HEK293 (cell line): Measurements from ENCODE around the gene TADA3.

Source experiments
- CTCF ChIA-PET: fragments of 350-600 bp; formaldehyde crosslinking; extraction: SDS; loops from one replicate; lab custom pipeline; 2021; ENCODE audit warnings: antibody characterized with exemption; lab: Yijun Ruan, JAX
- POLR2A ChIA-PET: fragments of 300-600 bp; formaldehyde crosslinking; extraction: SDS; loops from one replicate; lab custom pipeline; 2020; ENCODE audit warnings: antibody characterized with exemption, inconsistent platforms; lab: Yijun Ruan, JAX
- H3K27ac ChIP-seq: fragments of 200-500 bp; sonication (Bioruptor generic); 2 replicates; pipeline ENCODE4 v1.5.1; 2014; ENCODE audit warnings: low read depth, low read length, control low read depth, inconsistent platforms; ENCODE audit errors: extremely low read depth
- H3K36me3 ChIP-seq, 2 experiments: fragments of 200-500 bp in 1 of 2; sonication (Bioruptor generic) in 1 of 2; 1 replicate in 1 of 2; 2 replicates in 1 of 2; pipeline ENCODE4 v1.5.1; 2014 to 2017; ENCODE audit warnings: inconsistent platforms in 2 of 2, low read length in 2 of 2; ENCODE audit not compliant: control insufficient read depth in 2 of 2, insufficient read depth in 1 of 2
- H3K4me1 ChIP-seq: fragments of 200-500 bp; sonication (Bioruptor generic); 2 replicates; pipeline ENCODE4 v1.5.1; 2014; ENCODE audit warnings: mild to moderate bottlenecking, low read length, inconsistent platforms; ENCODE audit not compliant: control insufficient read depth, insufficient read depth
- H3K4me3 ChIP-seq: 2 replicates; pipeline ENCODE4 v1.5.1; 2011; ENCODE audit warnings: low read depth, mild to moderate bottlenecking, control low read depth, low read length, moderate library complexity
- H3K9me3 ChIP-seq: fragments of 200-500 bp; sonication (Bioruptor generic); 2 replicates; pipeline ENCODE4 v1.5.1; 2014; ENCODE audit warnings: low read depth, low read length, inconsistent platforms; ENCODE audit not compliant: control insufficient read depth, insufficient read depth
- BCL11B ChIP-seq: fragments of 450-650 bp; formaldehyde crosslinking; IDR thresholded peaks from 2 replicates; pipeline ENCODE4 v1.5.1; 2016; ENCODE audit warnings: low read depth, missing biosample characterization, missing genetic modification characterization
- GLI2 ChIP-seq: fragments of 450-650 bp; formaldehyde crosslinking; IDR thresholded peaks from 2 replicates; pipeline ENCODE4; 2017; ENCODE audit warnings: missing biosample characterization, missing genetic modification characterization, low read depth, borderline replicate concordance
- IKZF3 ChIP-seq: fragments of 450-650 bp; IDR thresholded peaks from 2 replicates; pipeline ENCODE4 v1.5.0; 2018; ENCODE audit warnings: missing biosample characterization, mild to moderate bottlenecking, missing genetic modification characterization, moderate library complexity
- KLF1 ChIP-seq: fragments of 450-650 bp; formaldehyde crosslinking; IDR thresholded peaks from 2 replicates; pipeline ENCODE4 v1.5.1; 2016; ENCODE audit warnings: missing biosample characterization, missing genetic modification characterization
- KLF10 ChIP-seq: fragments of 450-650 bp; IDR thresholded peaks from 2 replicates; pipeline ENCODE4 v1.5.1; 2018; ENCODE audit warnings: missing biosample characterization, mild to moderate bottlenecking, missing genetic modification characterization
- KLF16 ChIP-seq: fragments of 450-650 bp; formaldehyde crosslinking; IDR thresholded peaks from 2 replicates; pipeline ENCODE4 v1.5.1; 2017; ENCODE audit warnings: missing biosample characterization, missing genetic modification characterization
- KLF9 ChIP-seq: fragments of 450-650 bp; formaldehyde crosslinking; IDR thresholded peaks from 2 replicates; pipeline ENCODE4 v1.5.1; 2016; ENCODE audit warnings: missing biosample characterization, missing genetic modification characterization, low read depth
- WT1 ChIP-seq: fragments of 450-650 bp; formaldehyde crosslinking; IDR thresholded peaks from 2 replicates; pipeline ENCODE4 v1.5.1; 2016; ENCODE audit warnings: missing biosample characterization, missing genetic modification characterization
- YY2 ChIP-seq: fragments of 450-650 bp; formaldehyde crosslinking; IDR thresholded peaks from 2 replicates; pipeline ENCODE4 v1.5.1; 2016; ENCODE audit warnings: missing biosample characterization, missing genetic modification characterization
- ZFHX2 ChIP-seq: fragments of 450-650 bp; formaldehyde crosslinking; conservative IDR thresholded peaks from 2 replicates; pipeline ENCODE4 v1.5.1; 2016; ENCODE audit warnings: missing biosample characterization, missing genetic modification characterization
- ZNF140 ChIP-seq: fragments of 450-650 bp; formaldehyde crosslinking; IDR thresholded peaks from 2 replicates; pipeline ENCODE4 v1.5.1; 2016; ENCODE audit warnings: missing biosample characterization, missing genetic modification characterization
- ZNF223 ChIP-seq: fragments of 450-650 bp; formaldehyde crosslinking; IDR thresholded peaks from 2 replicates; pipeline ENCODE4 v1.5.1; 2016; ENCODE audit warnings: missing biosample characterization, missing genetic modification characterization
- ZNF248 ChIP-seq: fragments of 450-650 bp; formaldehyde crosslinking; IDR thresholded peaks from 2 replicates; pipeline ENCODE4 v1.5.1; 2017; ENCODE audit warnings: missing biosample characterization, missing genetic modification characterization
- ZNF302 ChIP-seq: fragments of 450-650 bp; formaldehyde crosslinking; IDR thresholded peaks from 2 replicates; pipeline ENCODE4 v1.5.1; 2016; ENCODE audit warnings: missing biosample characterization, missing genetic modification characterization, low read depth
- ZNF366 ChIP-seq: fragments of 450-650 bp; formaldehyde crosslinking; conservative IDR thresholded peaks from 2 replicates; pipeline ENCODE4 v1.5.1; 2016; ENCODE audit warnings: missing biosample characterization, missing genetic modification characterization
- ZNF37A ChIP-seq: fragments of 450-650 bp; IDR thresholded peaks from 2 replicates; pipeline ENCODE4 v1.5.1; 2018; ENCODE audit warnings: missing biosample characterization, missing genetic modification characterization
- ZNF521 ChIP-seq: fragments of 450-650 bp; formaldehyde crosslinking; IDR thresholded peaks from 2 replicates; pipeline ENCODE4 v1.5.1; 2017; ENCODE audit warnings: missing biosample characterization, mild to moderate bottlenecking, missing genetic modification characterization
- ZNF529 ChIP-seq: fragments of 450-650 bp; formaldehyde crosslinking; IDR thresholded peaks from 2 replicates; pipeline ENCODE4 v1.5.1; 2017; ENCODE audit warnings: missing genetic modification characterization, missing biosample characterization; ENCODE audit not compliant: insufficient replicate concordance
- ZNF544 ChIP-seq: fragments of 450-650 bp; formaldehyde crosslinking; IDR thresholded peaks from 2 replicates; pipeline ENCODE4 v1.5.0; 2017; ENCODE audit warnings: missing biosample characterization, missing genetic modification characterization
- ZNF580 ChIP-seq: fragments of 450-650 bp; formaldehyde crosslinking; IDR thresholded peaks from 2 replicates; pipeline ENCODE4 v1.5.1; 2016; ENCODE audit warnings: missing biosample characterization, missing genetic modification characterization
- ZNF621 ChIP-seq: fragments of 450-650 bp; formaldehyde crosslinking; IDR thresholded peaks from 2 replicates; pipeline ENCODE4 v1.5.1; 2017; ENCODE audit warnings: missing biosample characterization, missing genetic modification characterization
- ZNF626 ChIP-seq: fragments of 450-650 bp; sonication (Bioruptor Pico); formaldehyde crosslinking; IDR thresholded peaks from 2 replicates; pipeline ENCODE4 v1.5.1; 2018; ENCODE audit warnings: missing biosample characterization, missing genetic modification characterization, inconsistent platforms
- ZNF664 ChIP-seq: fragments of 450-650 bp; formaldehyde crosslinking; IDR thresholded peaks from 2 replicates; pipeline ENCODE4 v1.5.1; 2016; ENCODE audit warnings: missing biosample characterization, missing genetic modification characterization
- ZNF707 ChIP-seq: fragments of 450-650 bp; formaldehyde crosslinking; IDR thresholded peaks from 2 replicates; pipeline ENCODE4 v1.5.1; 2016; ENCODE audit warnings: missing biosample characterization, missing genetic modification characterization
- TF ChIP-seq, protein P1 (sequence below): fragments of 450-650 bp; formaldehyde crosslinking; conservative IDR thresholded peaks from 2 replicates; pipeline ENCODE4 v1.5.1; 2016; ENCODE audit warnings: low read depth, missing biosample characterization, missing genetic modification characterization
- TF ChIP-seq, protein P2 (sequence below): fragments of 450-650 bp; formaldehyde crosslinking; IDR thresholded peaks from 2 replicates; pipeline ENCODE4; 2016; ENCODE audit warnings: missing biosample characterization, missing genetic modification characterization
- TF ChIP-seq, protein P3 (sequence below): fragments of 450-650 bp; formaldehyde crosslinking; IDR thresholded peaks from 2 replicates; pipeline ENCODE4 v1.5.1; 2016; ENCODE audit warnings: missing biosample characterization, missing genetic modification characterization

Gene TADA3

DNA sequence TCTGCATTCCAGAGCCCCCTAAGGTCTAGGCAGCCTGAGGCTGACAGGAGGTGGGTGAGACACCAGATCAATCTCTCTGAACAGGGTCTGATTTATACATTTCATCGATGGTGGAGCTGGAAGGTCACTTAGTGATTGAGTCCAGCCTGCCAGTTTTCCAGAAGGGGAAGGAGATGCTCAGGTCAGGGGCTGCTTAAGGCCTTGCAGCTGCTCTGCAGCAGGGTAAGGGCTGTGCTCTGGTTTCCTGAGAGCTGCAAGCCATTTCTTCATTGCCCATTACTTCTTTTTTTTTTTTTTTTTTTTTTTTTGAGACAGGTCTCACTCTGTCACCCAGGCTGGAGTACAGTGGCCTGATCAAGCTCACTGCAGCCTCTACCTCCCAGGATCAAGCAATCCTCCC lies 10.7 kb downstream of the TADA3 start (continued):
- TF ChIP-seq ZNF580 (tag by site-specific recombination), result no peak
- TF ChIP-seq ZNF37A (tag by site-specific recombination), result no peak
- no peak for TF ChIP-seq ZNF366 (tag by site-specific recombination)
- TF ChIP-seq, protein P1, sequence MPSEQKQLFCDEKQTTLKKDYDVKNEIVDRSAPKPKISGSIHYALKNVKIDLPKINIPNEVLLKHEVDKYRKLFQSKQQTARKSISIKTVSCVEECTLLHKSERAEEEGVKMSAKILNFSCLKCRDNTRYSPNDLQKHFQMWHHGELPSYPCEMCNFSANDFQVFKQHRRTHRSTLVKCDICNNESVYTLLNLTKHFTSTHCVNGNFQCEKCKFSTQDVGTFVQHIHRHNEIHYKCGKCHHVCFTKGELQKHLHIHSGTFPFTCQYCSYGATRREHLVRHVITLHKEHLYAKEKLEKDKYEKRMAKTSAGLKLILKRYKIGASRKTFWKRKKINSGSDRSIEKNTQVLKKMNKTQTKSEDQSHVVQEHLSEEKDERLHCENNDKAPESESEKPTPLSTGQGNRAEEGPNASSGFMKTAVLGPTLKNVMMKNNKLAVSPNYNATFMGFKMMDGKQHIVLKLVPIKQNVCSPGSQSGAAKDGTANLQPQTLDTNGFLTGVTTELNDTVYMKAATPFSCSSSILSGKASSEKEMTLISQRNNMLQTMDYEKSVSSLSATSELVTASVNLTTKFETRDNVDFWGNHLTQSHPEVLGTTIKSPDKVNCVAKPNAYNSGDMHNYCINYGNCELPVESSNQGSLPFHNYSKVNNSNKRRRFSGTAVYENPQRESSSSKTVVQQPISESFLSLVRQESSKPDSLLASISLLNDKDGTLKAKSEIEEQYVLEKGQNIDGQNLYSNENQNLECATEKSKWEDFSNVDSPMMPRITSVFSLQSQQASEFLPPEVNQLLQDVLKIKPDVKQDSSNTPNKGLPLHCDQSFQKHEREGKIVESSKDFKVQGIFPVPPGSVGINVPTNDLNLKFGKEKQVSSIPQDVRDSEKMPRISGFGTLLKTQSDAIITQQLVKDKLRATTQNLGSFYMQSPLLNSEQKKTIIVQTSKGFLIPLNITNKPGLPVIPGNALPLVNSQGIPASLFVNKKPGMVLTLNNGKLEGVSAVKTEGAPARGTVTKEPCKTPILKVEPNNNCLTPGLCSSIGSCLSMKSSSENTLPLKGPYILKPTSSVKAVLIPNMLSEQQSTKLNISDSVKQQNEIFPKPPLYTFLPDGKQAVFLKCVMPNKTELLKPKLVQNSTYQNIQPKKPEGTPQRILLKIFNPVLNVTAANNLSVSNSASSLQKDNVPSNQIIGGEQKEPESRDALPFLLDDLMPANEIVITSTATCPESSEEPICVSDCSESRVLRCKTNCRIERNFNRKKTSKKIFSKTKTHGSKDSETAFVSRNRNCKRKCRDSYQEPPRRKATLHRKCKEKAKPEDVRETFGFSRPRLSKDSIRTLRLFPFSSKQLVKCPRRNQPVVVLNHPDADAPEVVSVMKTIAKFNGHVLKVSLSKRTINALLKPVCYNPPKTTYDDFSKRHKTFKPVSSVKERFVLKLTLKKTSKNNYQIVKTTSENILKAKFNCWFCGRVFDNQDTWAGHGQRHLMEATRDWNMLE, result no peak
- no peak for TF ChIP-seq ZNF626
- no peak for TF ChIP-seq KLF1 (tag by site-specific recombination)

DNA sequence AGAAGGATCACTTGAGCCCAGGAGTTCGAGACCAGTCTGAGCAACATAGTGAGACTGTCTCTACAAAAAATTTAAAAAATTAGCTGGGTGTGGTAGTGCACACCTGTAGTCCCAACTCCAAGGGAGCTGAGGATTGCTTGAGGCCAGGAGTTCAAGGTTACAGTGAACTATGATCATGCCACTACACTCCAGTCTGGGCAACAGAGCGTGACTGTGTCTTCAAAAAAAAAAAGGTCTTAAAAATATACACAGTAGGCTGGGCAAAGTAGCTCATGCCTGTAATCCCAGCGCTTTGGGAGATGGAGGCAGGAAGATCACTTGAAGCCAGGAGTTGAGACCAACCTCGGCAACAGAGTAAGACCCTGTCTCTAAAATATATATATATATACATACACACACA lies 11.4 kb downstream of the TADA3 start:
- Histone ChIP-seq H3K9me3 (no peaks in the 10 kb centered on the region), H3K4me3 (no peak overlapping the region)
- TF ChIP-seq IKZF3 (no peak), ZNF707 (tag by site-specific recombination) (no peak), ZNF302 (tag by site-specific recombination) (no peak), KLF9 (tag by site-specific recombination) (no peak), ZNF248 (tag by site-specific recombination) (no peak), ZNF140 (no peak), ZNF544 (tag by site-specific recombination) (no peak), KLF10 (tag by site-specific recombination) (no peak), ZNF223 (tag by site-specific recombination) (no peak), ZNF664 (tag by site-specific recombination) (no peak), WT1 (no peak), ZNF529 (tag by site-specific recombination) (no peak)
- TF ChIP-seq, protein P2, sequence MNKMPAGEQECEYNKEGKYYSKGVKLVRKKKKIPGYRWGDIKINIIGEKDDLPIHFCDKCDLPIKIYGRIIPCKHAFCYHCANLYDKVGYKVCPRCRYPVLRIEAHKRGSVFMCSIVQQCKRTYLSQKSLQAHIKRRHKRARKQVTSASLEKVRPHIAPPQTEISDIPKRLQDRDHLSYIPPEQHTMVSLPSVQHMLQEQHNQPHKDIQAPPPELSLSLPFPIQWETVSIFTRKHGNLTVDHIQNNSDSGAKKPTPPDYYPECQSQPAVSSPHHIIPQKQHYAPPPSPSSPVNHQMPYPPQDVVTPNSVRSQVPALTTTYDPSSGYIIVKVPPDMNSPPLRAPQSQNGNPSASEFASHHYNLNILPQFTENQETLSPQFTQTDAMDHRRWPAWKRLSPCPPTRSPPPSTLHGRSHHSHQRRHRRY (tag by site-specific recombination), result no peak
- TF ChIP-seq, all 188 proteins: peak for 0
- no peaks in the 10 kb centered on the region for H3K4me1 ChIP-seq
- ChIA-PET CTCF (interaction anchor here (0.7 kb wide), 1 partner anchor 36 kb away, joined by 3 read pairs; no protein-coding TSS in a partner anchor), POLR2A (interaction anchor here (1.7 to 2.0 kb wide), 2 partner anchors 11 to 12 kb away, joined by 6 to 8 read pairs; partner anchors contain the start of genes ARPC4 and CAMK1)
- H3K27ac ChIP-seq, result no peak overlapping the region
- peaks cover 13 to 61% of the 10 kb centered on the region in 2 experiments; a peak in 2 of 3 replicates for H3K36me3 ChIP-seq

DNA sequence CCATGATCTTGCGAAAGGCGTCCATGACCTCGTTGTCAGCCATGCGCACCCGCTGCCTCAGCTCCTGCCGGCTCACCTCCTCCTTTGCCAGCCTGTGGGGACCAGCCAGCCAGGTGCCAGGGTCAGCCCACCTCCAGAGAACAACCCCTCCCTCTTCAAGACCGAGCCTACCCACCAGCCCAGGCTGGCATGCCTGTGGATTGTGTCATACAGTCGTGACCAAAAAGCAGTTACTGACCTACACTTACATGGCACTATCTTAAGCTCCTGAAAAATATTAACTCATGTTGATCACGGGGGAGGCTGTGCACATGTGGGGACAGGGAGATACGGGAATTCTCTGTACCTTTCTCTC lies 11.8 kb downstream of the TADA3 start:
- H3K9me3 ChIP-seq, result no peaks in the 10 kb centered on the region
- peaks cover 13 to 57% of the 10 kb centered on the region in 2 experiments; a peak in 2 of 3 replicates for H3K36me3 ChIP-seq
- POLR2A ChIA-PET, result interaction anchor here (1.7 to 2.0 kb wide), 2 partner anchors 10 to 12 kb away, joined by 6 to 8 read pairs; partner anchors contain the start of genes ARPC4 and CAMK1
- no peak overlapping the region for H3K27ac ChIP-seq
- CTCF ChIA-PET, result interaction anchor here (0.7 kb wide), 1 partner anchor 36 kb away, joined by 3 read pairs; no protein-coding TSS in a partner anchor
- H3K4me1 ChIP-seq, result no peaks in the 10 kb centered on the region
- H3K4me3 ChIP-seq, result no peak overlapping the region
- TF ChIP-seq ZNF366 (tag by site-specific recombination) (no peak), BCL11B (tag by site-specific recombination) (no peak), YY2 (tag by site-specific recombination) (no peak), ZFHX2 (tag by site-specific recombination) (no peak), KLF16 (no peak), ZNF621 (tag by site-specific recombination) (no peak), ZNF521 (tag by site-specific recombination) (no peak), GLI2 (tag by site-specific recombination) (no peak)
- TF ChIP-seq, protein P3, sequence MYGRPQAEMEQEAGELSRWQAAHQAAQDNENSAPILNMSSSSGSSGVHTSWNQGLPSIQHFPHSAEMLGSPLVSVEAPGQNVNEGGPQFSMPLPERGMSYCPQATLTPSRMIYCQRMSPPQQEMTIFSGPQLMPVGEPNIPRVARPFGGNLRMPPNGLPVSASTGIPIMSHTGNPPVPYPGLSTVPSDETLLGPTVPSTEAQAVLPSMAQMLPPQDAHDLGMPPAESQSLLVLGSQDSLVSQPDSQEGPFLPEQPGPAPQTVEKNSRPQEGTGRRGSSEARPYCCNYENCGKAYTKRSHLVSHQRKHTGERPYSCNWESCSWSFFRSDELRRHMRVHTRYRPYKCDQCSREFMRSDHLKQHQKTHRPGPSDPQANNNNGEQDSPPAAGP, result no peak
